H1 (cell line): Measurements from ENCODE around the gene C18orf54.

Experiments
- BRCA1 ChIP-seq: IDR thresholded peaks from 2 replicates; pipeline ENCODE4 v1.6.1; 2012; ENCODE audit warnings: low read depth, low read length, improper control_type of control experiment
- CREB1 ChIP-seq: IDR thresholded peaks from 2 replicates; pipeline ENCODE4 v1.6.1; 2012; ENCODE audit warnings: inconsistent platforms
- CTBP2 ChIP-seq: IDR thresholded peaks from 2 replicates; pipeline ENCODE4 v1.7.0; 2011; ENCODE audit warnings: borderline replicate concordance, mild to moderate bottlenecking, moderate library complexity, mixed read lengths, low read length; ENCODE audit not compliant: insufficient read depth, insufficient read length
- CTCF ChIP-seq, 3 experiments: IDR thresholded peaks; 1 replicate in 2 of 3; 2 replicates in 1 of 3; pipeline versions ENCODE4 v1.5.1 to v1.6.1; 2011; ENCODE audit warnings: low read length in 3 of 3, mild to moderate bottlenecking in 3 of 3, inconsistent platforms in 2 of 3, low read depth in 1 of 3, moderate library complexity in 1 of 3; ENCODE audit not compliant: insufficient read depth in 1 of 3; ENCODE audit errors: control extremely low read depth in 1 of 3
- EP300 ChIP-seq, 2 experiments: IDR thresholded peaks; 1 replicate in 1 of 2; 2 replicates in 1 of 2; pipeline ENCODE4 v1.6.1; 2011 to 2012; ENCODE audit warnings: low read depth in 2 of 2, low read length in 2 of 2, mild to moderate bottlenecking in 2 of 2, borderline replicate concordance in 1 of 2, inconsistent platforms in 1 of 2, moderate library complexity in 1 of 2
- EZH2 ChIP-seq: fragments of 200-600 bp; sonication (generic); IDR thresholded peaks from 2 replicates; pipeline ENCODE4 v1.7.1; 2012; ENCODE audit warnings: low read depth, mild to moderate bottlenecking, moderate library complexity, low read length, inconsistent platforms; ENCODE audit not compliant: severe bottlenecking
- GABPA ChIP-seq: IDR thresholded peaks from 2 replicates; pipeline ENCODE4 v1.6.1; 2011; ENCODE audit warnings: mild to moderate bottlenecking, low read length, moderate library complexity, borderline replicate concordance; ENCODE audit not compliant: insufficient read depth
- RAD21 ChIP-seq, 2 experiments: IDR thresholded peaks in 1 of 2; conservative IDR thresholded peaks in 1 of 2; 2 replicates each; pipeline ENCODE4 v1.6.1; 2011; ENCODE audit warnings: low read depth in 2 of 2, low read length in 2 of 2, improper control_type of control experiment in 1 of 2, inconsistent platforms in 1 of 2, mild to moderate bottlenecking in 1 of 2, moderate library complexity in 1 of 2
- SAP30 ChIP-seq: fragments of 300-600 bp; sonication (generic); IDR thresholded peaks from 2 replicates; pipeline ENCODE4 v1.7.1; 2012; ENCODE audit warnings: low read length, moderate library complexity, mild to moderate bottlenecking, inconsistent platforms; ENCODE audit not compliant: insufficient read depth, insufficient replicate concordance
- SUZ12 ChIP-seq: fragments of 200-600 bp; sonication (generic); IDR thresholded peaks from 2 replicates; pipeline ENCODE4 v1.6.1; 2012; ENCODE audit warnings: mild to moderate bottlenecking, inconsistent platforms, low read length, moderate library complexity, mixed read lengths
- TAF1 ChIP-seq: IDR thresholded peaks from 2 replicates; pipeline ENCODE4 v1.6.1; 2011; ENCODE audit warnings: mild to moderate bottlenecking, low read depth, low read length

- TF ChIP-seq CTBP2 (no peak), CTCF (IDR thresholded peaks at IDR 0.05; ENCODE audit: control extremely low read depth in 1 of 3, insufficient read depth in 1 of 3, low read depth in 1 of 3, low read length in 3 of 3) (no peak), EP300 (IDR thresholded peaks at IDR 0.05; ENCODE audit: borderline replicate concordance in 1 of 2, low read depth in 2 of 2, low read length in 2 of 2) (no peak), SUZ12 (no peak), BRCA1 (no peak), GABPA (no peak), TAF1 (no peak), CREB1 (no peak), SAP30 (no peak), RAD21 (IDR thresholded peaks at IDR 0.05 in 1 of 2, conservative IDR thresholded peaks at IDR 0.05 in 1 of 2; ENCODE audit: low read depth in 2 of 2, low read length in 2 of 2) (no peak), EZH2 (no peak)
Observed at GRCh38 chr18:54323970-54324369, 33.7 kb upstream of the C18orf54 start.
